Measurements from ENCODE around the gene ELAPOR1.
A peak's percentile ranks its signal among the peaks of the same experiment; 100 is the strongest.

Gene ELAPOR1

DNA sequence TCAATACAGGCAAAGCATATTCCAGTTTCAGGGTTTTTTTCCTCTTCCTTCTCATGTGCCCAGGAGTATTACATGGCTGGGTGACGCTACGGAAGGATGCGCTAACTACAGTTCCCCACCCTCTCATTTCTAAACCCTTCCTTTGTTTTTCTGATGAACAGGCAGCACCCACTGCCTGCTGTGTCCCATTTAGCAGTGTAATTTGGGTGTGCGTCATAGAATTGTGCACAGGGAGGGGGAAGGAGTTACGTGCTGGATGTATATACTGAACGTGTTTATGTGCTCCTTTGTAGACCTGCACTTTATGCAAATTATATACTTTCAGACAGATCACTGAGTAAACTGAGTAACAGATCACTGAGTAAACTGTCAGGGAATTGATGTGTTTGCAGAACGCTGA lies 44.5 kb downstream of the ELAPOR1 start:
- no peak for TF ChIP-seq YY1 (IDR thresholded peaks at IDR 0.05; ENCODE audit: low read depth)
- TF ChIP-seq FOXM1 (IDR thresholded peaks at IDR 0.05; ENCODE audit: borderline replicate concordance, low read depth): no peak
- no peak for TF ChIP-seq EGR1 (IDR thresholded peaks at IDR 0.05)
- no peak for TF ChIP-seq TCF12 (IDR thresholded peaks at IDR 0.05; ENCODE audit: low read depth)
- TF ChIP-seq, protein P1, sequence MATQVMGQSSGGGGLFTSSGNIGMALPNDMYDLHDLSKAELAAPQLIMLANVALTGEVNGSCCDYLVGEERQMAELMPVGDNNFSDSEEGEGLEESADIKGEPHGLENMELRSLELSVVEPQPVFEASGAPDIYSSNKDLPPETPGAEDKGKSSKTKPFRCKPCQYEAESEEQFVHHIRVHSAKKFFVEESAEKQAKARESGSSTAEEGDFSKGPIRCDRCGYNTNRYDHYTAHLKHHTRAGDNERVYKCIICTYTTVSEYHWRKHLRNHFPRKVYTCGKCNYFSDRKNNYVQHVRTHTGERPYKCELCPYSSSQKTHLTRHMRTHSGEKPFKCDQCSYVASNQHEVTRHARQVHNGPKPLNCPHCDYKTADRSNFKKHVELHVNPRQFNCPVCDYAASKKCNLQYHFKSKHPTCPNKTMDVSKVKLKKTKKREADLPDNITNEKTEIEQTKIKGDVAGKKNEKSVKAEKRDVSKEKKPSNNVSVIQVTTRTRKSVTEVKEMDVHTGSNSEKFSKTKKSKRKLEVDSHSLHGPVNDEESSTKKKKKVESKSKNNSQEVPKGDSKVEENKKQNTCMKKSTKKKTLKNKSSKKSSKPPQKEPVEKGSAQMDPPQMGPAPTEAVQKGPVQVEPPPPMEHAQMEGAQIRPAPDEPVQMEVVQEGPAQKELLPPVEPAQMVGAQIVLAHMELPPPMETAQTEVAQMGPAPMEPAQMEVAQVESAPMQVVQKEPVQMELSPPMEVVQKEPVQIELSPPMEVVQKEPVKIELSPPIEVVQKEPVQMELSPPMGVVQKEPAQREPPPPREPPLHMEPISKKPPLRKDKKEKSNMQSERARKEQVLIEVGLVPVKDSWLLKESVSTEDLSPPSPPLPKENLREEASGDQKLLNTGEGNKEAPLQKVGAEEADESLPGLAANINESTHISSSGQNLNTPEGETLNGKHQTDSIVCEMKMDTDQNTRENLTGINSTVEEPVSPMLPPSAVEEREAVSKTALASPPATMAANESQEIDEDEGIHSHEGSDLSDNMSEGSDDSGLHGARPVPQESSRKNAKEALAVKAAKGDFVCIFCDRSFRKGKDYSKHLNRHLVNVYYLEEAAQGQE (IDR thresholded peaks at IDR 0.05; ENCODE audit: low read depth): no peak
- TF ChIP-seq TEAD4 (IDR thresholded peaks at IDR 0.05): no peak
- TF ChIP-seq NFIC (IDR thresholded peaks at IDR 0.05): no peak
- TF ChIP-seq TAF1 (IDR thresholded peaks at IDR 0.05; ENCODE audit: low read depth): no peak
- no peak for TF ChIP-seq ZBTB7A (IDR thresholded peaks at IDR 0.05; ENCODE audit: low read depth)
- TF ChIP-seq, protein P2, sequence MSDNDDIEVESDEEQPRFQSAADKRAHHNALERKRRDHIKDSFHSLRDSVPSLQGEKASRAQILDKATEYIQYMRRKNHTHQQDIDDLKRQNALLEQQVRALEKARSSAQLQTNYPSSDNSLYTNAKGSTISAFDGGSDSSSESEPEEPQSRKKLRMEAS (IDR thresholded peaks at IDR 0.05): no peak
- TF ChIP-seq, protein P3, sequence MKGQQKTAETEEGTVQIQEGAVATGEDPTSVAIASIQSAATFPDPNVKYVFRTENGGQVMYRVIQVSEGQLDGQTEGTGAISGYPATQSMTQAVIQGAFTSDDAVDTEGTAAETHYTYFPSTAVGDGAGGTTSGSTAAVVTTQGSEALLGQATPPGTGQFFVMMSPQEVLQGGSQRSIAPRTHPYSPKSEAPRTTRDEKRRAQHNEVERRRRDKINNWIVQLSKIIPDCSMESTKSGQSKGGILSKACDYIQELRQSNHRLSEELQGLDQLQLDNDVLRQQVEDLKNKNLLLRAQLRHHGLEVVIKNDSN (IDR thresholded peaks at IDR 0.05): no peak
- TF ChIP-seq CEBPB (IDR thresholded peaks at IDR 0.05): no peak

DNA sequence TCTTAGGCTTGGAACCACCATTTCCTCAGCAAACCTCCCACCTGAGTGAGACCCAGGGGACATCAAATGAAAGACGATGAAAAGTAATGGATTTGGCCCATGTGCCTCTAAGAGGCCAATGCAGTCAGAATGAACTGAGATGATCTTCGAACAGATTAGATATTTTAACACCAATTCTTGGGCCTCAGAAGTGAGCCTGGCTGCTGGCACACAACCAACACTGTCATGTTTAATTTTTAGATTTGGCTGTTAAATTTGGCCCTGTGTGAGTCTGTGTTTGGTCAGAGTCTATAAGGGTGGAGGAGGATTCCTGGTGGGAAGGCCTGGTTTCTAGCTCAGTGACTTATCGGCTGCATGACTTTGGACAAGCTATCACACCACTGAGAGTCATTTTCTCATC lies 45.4 kb downstream of the ELAPOR1 start:
- no peak for TF ChIP-seq TCF12 (IDR thresholded peaks at IDR 0.05; ENCODE audit: low read depth)
- TF ChIP-seq CEBPB (IDR thresholded peaks at IDR 0.05): no peak
- TF ChIP-seq TAF1 (IDR thresholded peaks at IDR 0.05; ENCODE audit: low read depth): no peak
- TF ChIP-seq, protein P3 (IDR thresholded peaks at IDR 0.05): no peak
- TF ChIP-seq TEAD4 (IDR thresholded peaks at IDR 0.05): no peak
- no peak for TF ChIP-seq FOXM1 (IDR thresholded peaks at IDR 0.05; ENCODE audit: borderline replicate concordance, low read depth)
- TF ChIP-seq EP300 (IDR thresholded peaks at IDR 0.05; ENCODE audit: borderline replicate concordance): no peak
- no peak for TF ChIP-seq ZBTB7A (IDR thresholded peaks at IDR 0.05; ENCODE audit: low read depth)

DNA sequence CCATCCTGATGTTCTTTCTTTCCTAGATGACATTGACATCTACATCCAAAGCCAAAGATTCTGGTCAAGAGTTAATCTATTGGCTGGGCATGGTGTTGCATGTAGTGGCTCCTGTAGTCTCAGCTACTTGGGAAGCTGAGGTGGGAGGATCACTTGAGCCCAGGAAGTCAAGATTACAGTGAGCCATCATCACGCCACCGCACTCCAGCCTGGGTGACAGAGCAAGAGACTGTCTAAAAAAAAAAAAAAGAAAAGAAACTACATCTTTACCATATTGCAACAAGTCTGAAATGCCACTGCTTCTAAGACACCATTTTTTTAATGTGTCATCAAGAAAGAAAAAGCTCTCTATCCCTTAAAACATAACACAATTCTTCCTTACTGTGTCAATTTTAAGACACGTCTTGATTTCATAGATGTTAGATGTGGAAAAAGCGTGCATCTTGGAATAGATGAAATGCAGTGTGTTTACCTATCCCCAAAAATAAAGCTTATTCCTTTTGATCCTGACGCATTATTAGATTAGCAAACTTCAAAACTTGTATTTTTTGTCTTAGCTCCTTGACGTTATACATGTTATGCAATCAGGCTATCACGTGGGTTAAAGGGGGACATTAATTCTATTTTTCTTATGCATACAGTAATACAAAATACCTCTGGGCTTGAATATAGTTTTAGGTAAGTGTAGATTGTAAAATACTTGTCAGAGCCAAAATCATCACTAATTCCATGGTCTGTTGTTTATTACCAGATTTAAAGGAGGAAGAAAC lies 46.3 kb downstream of the ELAPOR1 start:
- TF ChIP-seq TAF1 (IDR thresholded peaks at IDR 0.05; ENCODE audit: low read depth) (no peak), CREB1 (IDR thresholded peaks at IDR 0.05; ENCODE audit: low read depth) (no peak), CEBPB (IDR thresholded peaks at IDR 0.05) (peak; percentile 13; the same call in 1 of the 2 replicates)
- TF ChIP-seq, protein P3 (IDR thresholded peaks at IDR 0.05): no peak

DNA sequence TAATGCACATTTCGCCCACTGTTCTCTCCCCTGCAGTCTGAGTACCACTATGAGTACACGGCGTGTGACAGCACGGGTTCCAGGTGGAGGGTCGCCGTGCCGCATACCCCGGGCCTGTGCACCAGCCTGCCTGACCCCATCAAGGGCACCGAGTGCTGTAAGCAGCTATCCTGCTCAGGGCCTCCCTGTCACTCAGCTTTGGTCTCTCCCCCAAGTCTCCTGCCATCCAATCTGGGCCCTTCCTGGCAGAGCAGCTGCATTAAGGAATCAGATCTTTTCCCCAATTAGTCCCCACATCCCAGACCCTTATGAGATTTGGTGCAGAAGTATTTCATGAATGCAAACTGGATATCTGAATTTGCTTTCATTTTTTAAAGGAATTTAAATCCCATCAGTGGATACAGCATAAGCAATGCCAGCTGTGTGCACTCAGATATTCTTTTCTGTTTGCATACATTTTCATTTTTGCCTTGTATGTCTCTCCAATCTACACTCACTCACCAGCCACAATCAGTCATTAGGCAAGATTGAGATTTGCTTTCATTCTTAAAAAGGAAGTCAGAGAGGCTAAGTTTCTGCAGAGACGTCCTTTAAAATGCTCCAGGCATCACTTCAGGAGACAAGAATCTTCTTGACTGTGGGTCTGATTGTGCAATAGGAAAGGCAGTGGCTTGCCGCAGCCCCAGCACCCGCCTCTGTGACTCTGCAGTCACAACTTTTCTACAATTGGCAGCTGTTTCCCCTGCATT lies 48.1 kb downstream of the ELAPOR1 start:
- TF ChIP-seq ZBTB7A (IDR thresholded peaks at IDR 0.05; ENCODE audit: low read depth): no peak
- peak; percentile 79; the same call in 1 of the 2 replicates for TF ChIP-seq CEBPB (IDR thresholded peaks at IDR 0.05)

DNA sequence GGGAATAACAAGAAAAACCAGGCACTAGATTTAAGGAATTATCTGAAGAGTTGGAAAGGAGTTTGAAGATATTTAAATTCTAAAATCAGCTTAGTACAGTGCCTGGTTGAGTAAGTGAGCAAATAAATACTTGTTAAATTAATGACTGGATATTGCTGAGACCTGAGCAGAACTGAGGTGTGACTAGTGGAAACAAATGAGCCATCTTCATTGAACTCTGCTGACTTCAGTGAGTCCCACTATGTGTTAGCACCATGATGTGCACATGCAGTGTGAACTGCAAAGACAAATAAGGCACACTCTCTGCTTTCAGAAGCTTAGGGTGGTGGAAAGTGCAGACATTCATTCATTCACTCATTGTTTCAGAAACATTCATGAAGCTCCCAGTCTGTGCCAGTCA lies 48.7 kb downstream of the ELAPOR1 start:
- no peak for TF ChIP-seq TCF12 (IDR thresholded peaks at IDR 0.05; ENCODE audit: low read depth)
- no peak for TF ChIP-seq EGR1 (IDR thresholded peaks at IDR 0.05)
- TF ChIP-seq CREB1 (IDR thresholded peaks at IDR 0.05; ENCODE audit: low read depth): no peak
- no peak for TF ChIP-seq FOXM1 (IDR thresholded peaks at IDR 0.05; ENCODE audit: borderline replicate concordance, low read depth)
- TF ChIP-seq CEBPB (IDR thresholded peaks at IDR 0.05): no peak
- TF ChIP-seq EP300 (IDR thresholded peaks at IDR 0.05; ENCODE audit: borderline replicate concordance): no peak
- TF ChIP-seq, protein P1 (IDR thresholded peaks at IDR 0.05; ENCODE audit: low read depth): no peak
- no peak for TF ChIP-seq TAF1 (IDR thresholded peaks at IDR 0.05; ENCODE audit: low read depth)
- TF ChIP-seq, protein P2 (IDR thresholded peaks at IDR 0.05): no peak
- TF ChIP-seq RAD21 (IDR thresholded peaks at IDR 0.05; ENCODE audit: low read depth): no peak
